NCI-H1105 treated with DMSO at 0.1 percent for 48 hours (cell line): ENCODE measurements around the gene PLD1.
A peak's percentile ranks its signal among the peaks of the same experiment; 100 is the strongest.

ENCODE experiments used
- DNase-seq: peaks from one replicate; lab custom pipeline; 2025; lab: John Stamatoyannopoulos, UW

PLD1 gene

DNA sequence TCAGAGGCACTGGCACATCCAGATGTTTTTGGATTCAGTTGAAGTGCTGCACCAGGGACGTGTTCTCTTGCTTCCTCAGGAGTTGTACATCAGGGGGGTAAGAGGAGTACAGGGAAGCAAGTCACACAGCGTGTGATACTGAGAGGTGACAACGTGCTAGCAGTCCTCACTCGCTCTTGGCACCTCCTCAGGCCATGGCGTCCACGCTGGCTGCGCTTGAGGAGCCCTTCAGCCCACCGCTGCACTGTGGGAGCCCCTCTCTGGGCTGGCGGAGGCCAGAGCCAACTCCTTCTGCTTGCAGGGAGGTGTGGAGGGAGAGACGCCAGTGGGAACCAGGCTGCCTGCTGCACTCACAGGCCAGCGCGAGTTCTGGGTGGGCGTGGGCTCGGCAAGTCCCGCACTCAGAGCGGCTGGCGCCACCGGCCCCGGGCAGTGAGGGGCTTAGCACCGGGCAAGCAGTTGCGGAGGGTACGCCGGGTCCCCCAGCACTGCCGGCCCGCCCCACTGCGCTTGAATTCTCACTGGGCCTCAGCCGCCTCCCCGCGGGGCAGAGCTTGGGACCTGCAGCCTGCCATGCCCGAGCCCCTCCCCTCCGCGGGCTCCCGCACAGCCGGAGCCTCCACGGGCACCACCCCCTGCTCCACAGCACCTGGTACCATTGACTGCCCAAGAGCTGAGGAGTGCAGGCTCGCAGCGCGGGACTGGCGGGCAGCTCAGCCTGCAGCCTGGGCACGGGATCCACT, 64.5 kb downstream of the PLD1 start:
- no peak for DNase-seq

- no peak for DNase-seq
Observed at GRCh38 chr3:171744158-171744741, 66.0 kb downstream of the PLD1 start.

DNA sequence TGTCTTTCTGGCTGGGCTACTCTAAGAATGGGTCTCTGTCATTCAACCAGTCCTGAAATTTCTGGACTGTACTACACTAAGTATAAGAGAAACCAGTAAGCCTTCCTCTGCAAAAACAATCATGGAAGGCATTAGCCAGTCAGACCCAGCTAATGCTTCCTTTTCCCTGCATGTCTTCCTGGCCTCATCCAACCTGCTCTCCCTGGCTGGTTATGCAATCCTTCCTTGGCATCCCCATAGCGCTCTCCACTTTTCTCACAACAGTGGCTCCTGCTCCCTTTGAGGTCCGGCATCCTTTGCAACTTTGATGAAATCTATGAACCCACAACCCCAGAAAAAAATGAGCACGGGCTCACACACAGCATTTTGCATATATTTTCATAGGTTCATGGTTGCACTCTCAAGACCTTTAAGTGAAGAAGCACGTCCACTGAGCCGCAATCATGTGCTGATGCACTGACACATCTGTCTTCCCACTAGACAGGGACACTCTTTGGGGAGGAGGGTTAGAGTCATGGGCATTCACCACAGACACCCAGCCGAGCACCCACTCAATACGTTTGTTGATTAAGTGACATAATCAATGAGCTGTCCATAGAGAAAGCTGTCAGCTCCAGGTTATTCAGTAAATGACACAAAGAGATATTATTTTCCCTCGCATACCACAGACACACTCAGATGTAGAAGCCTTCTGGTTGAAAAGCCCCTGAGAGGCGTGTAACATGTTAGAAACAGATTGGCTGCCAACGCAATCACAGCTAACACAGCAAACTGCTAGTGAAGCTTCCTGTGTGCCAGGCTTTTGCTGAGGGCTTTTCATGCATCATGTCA, 66.7 kb downstream of the PLD1 start:
- DNase-seq = no peak

DNA sequence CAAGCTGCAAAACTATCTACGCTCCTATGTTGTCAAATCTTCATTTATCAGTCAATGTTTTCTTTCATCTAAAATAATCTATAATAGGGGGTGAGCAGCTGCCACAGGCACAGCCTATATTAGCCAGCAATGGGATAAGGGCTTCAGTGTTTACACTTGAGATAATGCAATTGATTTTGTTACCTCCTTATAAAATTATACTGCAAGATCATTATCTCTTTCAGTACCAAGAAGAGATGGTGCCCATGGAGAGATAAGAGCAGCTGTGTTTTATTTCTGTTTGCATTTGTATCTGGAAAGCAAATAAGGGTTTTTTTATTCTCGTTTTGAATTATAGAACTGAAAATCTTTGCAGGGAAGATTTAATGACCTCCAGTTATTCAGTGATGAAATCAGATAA, 68.9 kb downstream of the PLD1 start:
- DNase-seq = peak; percentile 97

DNA sequence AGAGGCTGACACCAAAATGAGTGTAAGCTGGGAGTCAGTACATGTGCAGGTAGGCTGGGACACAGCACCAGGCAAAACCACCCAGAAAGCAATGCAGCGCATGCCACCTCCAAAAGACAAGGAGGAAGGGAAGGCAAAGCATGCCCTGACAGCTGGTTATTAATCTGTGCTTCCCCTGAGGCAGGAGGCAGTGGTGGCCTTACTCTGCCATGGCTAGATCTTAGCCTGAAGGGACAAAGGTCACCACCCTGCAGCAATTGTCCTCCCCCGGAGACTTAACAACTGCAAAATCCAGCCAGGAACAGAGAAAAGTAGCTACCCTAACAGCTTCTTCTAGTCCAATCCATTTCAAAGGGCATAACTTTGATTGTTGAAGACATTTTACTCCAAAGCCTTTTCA, 73.7 kb downstream of the PLD1 start:
- no peak for DNase-seq

DNA sequence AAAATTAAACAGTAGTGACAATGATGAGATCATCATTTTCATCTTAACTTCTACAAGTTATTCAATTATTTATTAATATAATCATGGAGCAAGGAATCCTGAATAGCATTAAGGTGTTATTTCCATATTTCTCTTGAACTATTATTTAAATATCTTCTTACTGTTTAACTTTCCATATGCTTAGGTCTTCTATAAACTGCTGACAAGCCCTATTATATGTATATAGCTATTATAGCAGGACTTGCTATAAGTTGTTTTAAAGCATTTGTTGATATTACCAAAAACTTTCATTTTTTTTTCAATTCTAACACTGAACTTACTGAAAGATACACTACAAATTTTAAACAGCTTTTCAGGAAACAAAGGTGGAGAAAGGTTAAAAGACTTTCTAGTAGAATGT, 76.7 kb downstream of the PLD1 start:
- DNase-seq = no peak

- no peak for DNase-seq
Observed at GRCh38 chr3:171732756-171733155, 77.5 kb downstream of the PLD1 start.

DNA sequence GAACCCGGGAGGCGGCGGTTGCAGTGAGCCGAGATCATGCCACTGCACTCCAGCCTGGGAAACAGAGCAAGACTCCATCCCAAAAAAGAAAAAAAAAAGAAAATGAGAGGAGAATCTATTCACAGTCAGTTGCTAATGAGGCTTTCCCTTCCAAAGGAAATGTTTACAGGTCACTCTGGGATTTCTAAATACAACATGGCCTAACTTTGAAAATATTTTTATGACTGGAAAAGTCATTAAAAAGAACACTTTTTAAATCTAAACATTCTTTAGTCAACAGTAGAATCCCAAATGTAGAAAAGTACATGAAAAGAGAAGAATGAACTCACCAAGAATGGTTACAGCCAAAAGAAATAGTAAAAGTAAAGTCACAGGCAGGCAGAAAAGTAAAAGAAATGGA, 78.6 kb downstream of the PLD1 start:
- DNase-seq = no peak

- no peak for DNase-seq
Observed at GRCh38 chr3:171729452-171730334, 80.6 kb downstream of the PLD1 start.

- no peak for DNase-seq
Observed at GRCh38 chr3:171727288-171727687, 83.0 kb downstream of the PLD1 start.

- DNase-seq = no peak
Observed at GRCh38 chr3:171718493-171719185, 91.6 kb downstream of the PLD1 start.

- no peak for DNase-seq
Observed at GRCh38 chr3:171715155-171715554, 95.1 kb downstream of the PLD1 start.

- DNase-seq = no peak
Observed at GRCh38 chr3:171712171-171712938, 97.9 kb downstream of the PLD1 start.

DNA sequence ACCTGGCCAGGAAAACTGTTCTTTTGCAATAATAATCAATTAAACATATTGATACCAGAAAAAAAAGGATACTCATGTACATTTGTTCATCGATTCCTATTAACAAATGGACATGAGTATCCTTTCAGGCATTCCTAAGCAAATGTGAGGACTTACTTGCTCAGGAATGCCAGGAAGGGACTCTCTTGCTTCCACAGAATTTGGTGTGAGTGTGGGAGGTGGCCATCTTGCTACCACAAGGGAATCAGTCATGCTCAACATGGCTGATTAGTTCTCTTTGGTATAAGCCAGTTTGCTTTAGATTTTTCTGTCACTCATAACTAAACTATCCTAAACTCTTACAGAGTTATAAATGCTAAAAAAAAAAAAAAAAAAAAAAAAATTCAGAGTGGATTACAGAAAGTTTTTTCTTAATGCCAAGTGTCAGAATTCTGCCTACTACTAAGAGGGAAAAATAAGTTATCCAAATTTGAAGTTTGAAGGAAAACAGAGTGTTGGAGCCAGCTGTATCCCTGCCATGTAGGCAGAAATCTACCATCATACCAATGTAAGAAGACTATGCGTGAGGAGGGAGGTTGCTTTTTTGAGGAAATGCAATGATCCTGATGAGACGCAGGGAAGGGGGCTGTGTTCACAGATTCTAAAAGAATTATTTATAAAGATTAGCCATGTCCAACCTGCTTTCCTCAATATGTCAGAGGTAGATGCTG, 98.7 kb downstream of the PLD1 start:
- DNase-seq = no peak

DNA sequence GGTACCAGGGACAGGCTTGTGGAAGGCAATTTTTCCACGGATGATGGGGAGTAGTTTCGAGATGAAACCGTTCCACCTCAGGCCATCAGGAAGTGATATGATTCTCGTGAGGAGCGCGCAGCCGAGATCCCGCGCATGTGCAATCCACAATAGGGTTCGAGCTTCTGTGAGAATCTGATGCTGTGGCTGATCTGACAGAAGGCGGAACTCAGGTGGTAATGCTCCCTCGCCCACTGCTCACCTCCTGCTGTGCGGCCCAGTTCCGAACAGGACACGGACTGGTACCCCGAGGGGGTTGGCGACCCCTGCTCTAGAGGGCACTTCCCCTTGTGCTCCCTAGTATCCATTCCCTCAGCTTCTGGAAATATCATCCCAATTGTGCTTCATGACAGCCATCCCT, 99.9 kb downstream of the PLD1 start:
- DNase-seq = no peak

GRCh38 chr3:171704814-171705213, 105.5 kb downstream of the PLD1 start:
- DNase-seq = no peak

GRCh38 chr3:171704002-171704401, 106.3 kb downstream of the PLD1 start:
- no peak for DNase-seq

- DNase-seq = no peak
Observed at GRCh38 chr3:171703144-171703543, 107.1 kb downstream of the PLD1 start.

DNA sequence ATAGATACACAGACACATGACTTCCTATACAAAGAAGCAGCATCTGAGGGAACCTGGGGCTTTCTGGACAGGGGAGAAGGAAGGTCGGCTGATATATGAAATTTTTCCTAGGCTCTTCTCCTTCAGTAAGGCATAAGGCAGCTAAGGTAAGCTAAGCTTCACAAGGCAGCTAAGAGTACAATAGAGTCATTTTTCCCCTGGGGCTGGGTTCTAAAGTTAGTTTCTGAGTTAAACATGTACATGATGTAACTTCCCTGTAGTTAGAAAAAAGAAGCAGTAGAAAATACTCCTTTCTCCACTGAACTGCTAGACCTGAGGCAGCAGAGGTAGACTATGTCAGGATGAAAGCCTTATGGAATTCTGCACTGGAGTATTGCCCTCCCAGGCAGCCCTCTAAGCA, 109.6 kb downstream of the PLD1 start:
- DNase-seq = no peak

- no peak for DNase-seq
Observed at GRCh38 chr3:171700157-171700556, 110.1 kb downstream of the PLD1 start.
